ENCODE data around the gene ZNF367. TPM values are rescaled to one million over a fixed set of nuclear protein-coding genes. Genes with fewer than 3 reads are reported as not detected.
"Not testable (repeated sequence)": the region's sequence is repeated elsewhere in the genome, so short reads cannot be mapped to it uniquely, and the experiment has no call there.

ZNF367 gene
- total RNA-seq, 1 experiment from 2014 or later, result 10.1 TPM

DNA sequence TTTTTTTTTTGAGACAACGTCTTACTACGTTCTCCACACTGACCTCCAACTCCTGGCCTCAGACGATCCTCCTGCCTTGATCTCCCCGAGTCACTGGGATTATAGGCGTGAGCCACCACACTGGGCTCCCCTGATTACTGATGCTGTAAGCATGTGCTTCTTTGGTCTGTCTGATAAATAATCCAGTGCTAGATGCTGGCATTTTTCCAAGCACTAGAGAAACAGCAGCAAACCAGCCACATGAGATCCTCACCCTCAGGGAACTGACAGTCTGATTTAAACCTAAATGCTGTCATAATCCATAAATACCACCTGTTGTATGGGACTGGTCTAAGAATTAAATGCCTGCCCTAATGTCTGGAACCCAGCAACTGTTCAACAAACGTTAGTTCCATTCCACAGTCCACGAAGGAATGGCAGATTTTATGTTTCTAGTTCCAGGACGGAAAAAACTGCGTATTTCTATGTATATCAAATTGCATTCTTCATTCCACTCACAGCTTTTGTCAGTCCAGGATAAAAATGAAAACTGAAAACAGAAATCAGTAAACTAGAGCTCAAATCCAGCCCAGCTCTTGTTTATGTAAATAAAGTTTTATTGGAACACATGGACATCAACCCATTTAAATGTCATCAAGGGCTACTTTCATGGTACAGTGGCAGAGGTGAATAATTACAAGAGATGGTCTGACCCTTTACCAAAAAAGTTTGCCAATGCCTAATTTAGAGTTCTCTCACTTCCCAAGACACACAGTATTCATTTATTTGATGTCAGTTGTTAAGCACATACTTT is 54.8 kb downstream of the ZNF367 start:
- H3K18ac ChIP-seq (ENCODE audit: insufficient read length, low read depth, low read length), result no peak overlapping the region
- H2AFZ ChIP-seq (ENCODE audit: low read length), result no peak overlapping the region
- no peaks in the 10 kb centered on the region for H3K27me3 Mint-ChIP-seq (ENCODE audit: low read depth)
- H3K4me3 Mint-ChIP-seq, result no peak overlapping the region
- no peaks in the 10 kb centered on the region for H3K23me2 ChIP-seq (ENCODE audit: insufficient read length, low read depth, low read length, poor library complexity, severe bottlenecking)
- no peaks in the 10 kb centered on the region for H3K27me3 ChIP-seq (ENCODE audit: insufficient read depth, low read length)
- no CpG with 5 or more reads among the region's 9 CpGs for WGBS (ENCODE audit: extremely low coverage, insufficient read length, low lambda C conversion rate)
- H4K91ac ChIP-seq (ENCODE audit: insufficient read length, low read depth, low read length), result no peak overlapping the region
- TF ChIP-seq, protein P1, sequence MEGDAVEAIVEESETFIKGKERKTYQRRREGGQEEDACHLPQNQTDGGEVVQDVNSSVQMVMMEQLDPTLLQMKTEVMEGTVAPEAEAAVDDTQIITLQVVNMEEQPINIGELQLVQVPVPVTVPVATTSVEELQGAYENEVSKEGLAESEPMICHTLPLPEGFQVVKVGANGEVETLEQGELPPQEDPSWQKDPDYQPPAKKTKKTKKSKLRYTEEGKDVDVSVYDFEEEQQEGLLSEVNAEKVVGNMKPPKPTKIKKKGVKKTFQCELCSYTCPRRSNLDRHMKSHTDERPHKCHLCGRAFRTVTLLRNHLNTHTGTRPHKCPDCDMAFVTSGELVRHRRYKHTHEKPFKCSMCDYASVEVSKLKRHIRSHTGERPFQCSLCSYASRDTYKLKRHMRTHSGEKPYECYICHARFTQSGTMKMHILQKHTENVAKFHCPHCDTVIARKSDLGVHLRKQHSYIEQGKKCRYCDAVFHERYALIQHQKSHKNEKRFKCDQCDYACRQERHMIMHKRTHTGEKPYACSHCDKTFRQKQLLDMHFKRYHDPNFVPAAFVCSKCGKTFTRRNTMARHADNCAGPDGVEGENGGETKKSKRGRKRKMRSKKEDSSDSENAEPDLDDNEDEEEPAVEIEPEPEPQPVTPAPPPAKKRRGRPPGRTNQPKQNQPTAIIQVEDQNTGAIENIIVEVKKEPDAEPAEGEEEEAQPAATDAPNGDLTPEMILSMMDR (conservative IDR thresholded peaks at IDR 0.05), result no peak
- no peaks in the 10 kb centered on the region for H3K79me2 ChIP-seq (ENCODE audit: insufficient read depth, low read length)
- H3K4me1 ChIP-seq (ENCODE audit: insufficient read depth, low read length), result no peaks in the 10 kb centered on the region
- H2AK5ac ChIP-seq (ENCODE audit: insufficient read length, low read length), result no peak overlapping the region
- no peak overlapping the region for H3K4me2 ChIP-seq (ENCODE audit: insufficient read depth, insufficient read length, low read length)
- no peak overlapping the region for H2BK15ac ChIP-seq (ENCODE audit: low read depth, low read length)
- H2BK12ac ChIP-seq (ENCODE audit: insufficient read length, low read depth, low read length), result no peak overlapping the region
- no peak overlapping the region for H3K56ac ChIP-seq (ENCODE audit: insufficient read length, low read depth, low read length)
- no peaks in the 10 kb centered on the region for H3K9me3 Mint-ChIP-seq
- H3K9me3 ChIP-seq (ENCODE audit: control insufficient read depth, low read depth, low read length), result no peaks in the 10 kb centered on the region
- H3T11ph ChIP-seq (ENCODE audit: low read length), result no peak overlapping the region
- no peaks in the 10 kb centered on the region for H3K79me1 ChIP-seq (ENCODE audit: insufficient read depth, low read depth, low read length, poor library complexity, severe bottlenecking)
- no peak overlapping the region for H2BK5ac ChIP-seq (ENCODE audit: insufficient read length, low read length)
- H3K9ac ChIP-seq (ENCODE audit: extremely low read depth, insufficient read length, low read length), result no peak overlapping the region
- H2BK120ac ChIP-seq (ENCODE audit: low read depth, low read length, poor library complexity, severe bottlenecking), result no peak overlapping the region
- no peak overlapping the region for H3K14ac ChIP-seq (ENCODE audit: insufficient read depth, low read length)
- no peak overlapping the region for H4K8ac ChIP-seq (replicated peaks; ENCODE audit: insufficient read length, low read depth, low read length)
- H4K5ac ChIP-seq (ENCODE audit: insufficient read length, low read depth, low read length), result no peak overlapping the region
- no peak overlapping the region for H3K4ac ChIP-seq (ENCODE audit: low read depth, low read length)
- H3K4me1 Mint-ChIP-seq, result no peaks in the 10 kb centered on the region
- H3K36me3 Mint-ChIP-seq (ENCODE audit: insufficient read depth in 1 of 3, low read depth in 3 of 3), result peaks cover 2 to 15% (median 15%) of the 10 kb centered on the region in 3 experiments
- no peak overlapping the region for H3K23ac ChIP-seq (ENCODE audit: insufficient read length, low read depth, low read length)
- no peak overlapping the region for H3K27ac ChIP-seq (ENCODE audit: insufficient read length, low read depth, low read length)
- no peak overlapping the region for H2BK20ac ChIP-seq (ENCODE audit: low read depth, low read length, poor library complexity, severe bottlenecking)
- DNase-seq, result no peak
- no peaks in the 10 kb centered on the region for H4K20me1 ChIP-seq (ENCODE audit: control insufficient read depth, insufficient read depth, insufficient read length)
- no peak overlapping the region; a peak in 2 of 7 replicates for H3K27ac Mint-ChIP-seq

DNA sequence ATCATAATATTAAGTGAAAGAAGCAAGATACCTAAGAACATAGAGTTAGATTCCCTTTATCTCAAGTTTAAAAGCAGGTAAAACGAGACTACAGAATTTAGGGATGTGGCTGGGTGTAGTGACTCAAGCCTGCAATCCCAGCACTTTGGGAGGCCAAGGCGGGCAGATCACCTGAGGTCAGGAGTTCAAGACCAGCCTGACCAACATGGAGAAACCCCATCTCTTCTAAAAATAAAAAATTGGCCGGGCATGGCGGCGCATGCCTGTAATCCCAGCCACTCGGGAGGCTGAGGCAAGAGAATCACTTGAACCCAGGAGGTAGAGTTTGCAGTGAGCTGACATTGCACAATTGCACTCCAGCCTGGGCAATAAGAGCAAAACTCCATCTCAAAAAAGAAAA is 56.1 kb downstream of the ZNF367 start:
- not testable (repeated sequence) for H3K9me3 ChIP-seq (ENCODE audit: control insufficient read depth, low read depth, low read length); H2AK5ac ChIP-seq (ENCODE audit: insufficient read length, low read length); H2BK5ac ChIP-seq (ENCODE audit: insufficient read length, low read length); H3K79me2 ChIP-seq (ENCODE audit: insufficient read depth, low read length); H3K9ac ChIP-seq (ENCODE audit: extremely low read depth, insufficient read length, low read length); H3K4me2 ChIP-seq (ENCODE audit: insufficient read depth, insufficient read length, low read length); H3K14ac ChIP-seq (ENCODE audit: insufficient read depth, low read length); H3K23me2 ChIP-seq (ENCODE audit: insufficient read length, low read depth, low read length, poor library complexity, severe bottlenecking); H2BK15ac ChIP-seq (ENCODE audit: low read depth, low read length); H3K9me3 Mint-ChIP-seq; H2AFZ ChIP-seq (ENCODE audit: low read length); H4K20me1 ChIP-seq (ENCODE audit: control insufficient read depth, insufficient read depth, insufficient read length); H3K79me1 ChIP-seq (ENCODE audit: insufficient read depth, low read depth, low read length, poor library complexity, severe bottlenecking); H3K27me3 ChIP-seq (ENCODE audit: insufficient read depth, low read length); H3K23ac ChIP-seq (ENCODE audit: insufficient read length, low read depth, low read length); H4K91ac ChIP-seq (ENCODE audit: insufficient read length, low read depth, low read length); H4K5ac ChIP-seq (ENCODE audit: insufficient read length, low read depth, low read length); H4K8ac ChIP-seq (replicated peaks; ENCODE audit: insufficient read length, low read depth, low read length); DNase-seq; H3K18ac ChIP-seq (ENCODE audit: insufficient read length, low read depth, low read length); H3T11ph ChIP-seq (ENCODE audit: low read length); H3K27ac ChIP-seq (ENCODE audit: insufficient read length, low read depth, low read length); H3K56ac ChIP-seq (ENCODE audit: insufficient read length, low read depth, low read length); H3K27me3 Mint-ChIP-seq (ENCODE audit: low read depth); H3K27ac Mint-ChIP-seq; H2BK20ac ChIP-seq (ENCODE audit: low read depth, low read length, poor library complexity, severe bottlenecking); H3K4me1 Mint-ChIP-seq; H3K4me3 Mint-ChIP-seq; H3K4ac ChIP-seq (ENCODE audit: low read depth, low read length); H3K4me1 ChIP-seq (ENCODE audit: insufficient read depth, low read length); H2BK12ac ChIP-seq (ENCODE audit: insufficient read length, low read depth, low read length); H2BK120ac ChIP-seq (ENCODE audit: low read depth, low read length, poor library complexity, severe bottlenecking)
- H3K36me3 Mint-ChIP-seq (ENCODE audit: insufficient read depth in 1 of 3, low read depth in 3 of 3), result peaks cover 2 to 17% (median 15%) of the 10 kb centered on the region in 3 experiments
- WGBS (ENCODE audit: extremely low coverage, insufficient read length, low lambda C conversion rate), result no CpG with 5 or more reads among the region's 6 CpGs

Data from H9 (cell line).